GM12801 (cell line): ENCODE data around the gene CACNA1C.

Experiments used
- TF ChIP-seq, protein P1 (sequence below): IDR thresholded peaks from one replicate; pipeline ENCODE4 v1.5.1; 2011; ENCODE audit warnings: control low read depth; ENCODE audit not compliant: insufficient read length; ENCODE audit errors: extremely low read depth

Gene CACNA1C

GRCh38 chr12:2523844-2524243 is 471.1 kb downstream of the CACNA1C start:
- TF ChIP-seq, protein P1, sequence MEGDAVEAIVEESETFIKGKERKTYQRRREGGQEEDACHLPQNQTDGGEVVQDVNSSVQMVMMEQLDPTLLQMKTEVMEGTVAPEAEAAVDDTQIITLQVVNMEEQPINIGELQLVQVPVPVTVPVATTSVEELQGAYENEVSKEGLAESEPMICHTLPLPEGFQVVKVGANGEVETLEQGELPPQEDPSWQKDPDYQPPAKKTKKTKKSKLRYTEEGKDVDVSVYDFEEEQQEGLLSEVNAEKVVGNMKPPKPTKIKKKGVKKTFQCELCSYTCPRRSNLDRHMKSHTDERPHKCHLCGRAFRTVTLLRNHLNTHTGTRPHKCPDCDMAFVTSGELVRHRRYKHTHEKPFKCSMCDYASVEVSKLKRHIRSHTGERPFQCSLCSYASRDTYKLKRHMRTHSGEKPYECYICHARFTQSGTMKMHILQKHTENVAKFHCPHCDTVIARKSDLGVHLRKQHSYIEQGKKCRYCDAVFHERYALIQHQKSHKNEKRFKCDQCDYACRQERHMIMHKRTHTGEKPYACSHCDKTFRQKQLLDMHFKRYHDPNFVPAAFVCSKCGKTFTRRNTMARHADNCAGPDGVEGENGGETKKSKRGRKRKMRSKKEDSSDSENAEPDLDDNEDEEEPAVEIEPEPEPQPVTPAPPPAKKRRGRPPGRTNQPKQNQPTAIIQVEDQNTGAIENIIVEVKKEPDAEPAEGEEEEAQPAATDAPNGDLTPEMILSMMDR, result no peak

- TF ChIP-seq, protein P1, result no peak
Measured at GRCh38 chr12:2526371-2526770, 473.6 kb downstream of the CACNA1C start.

- TF ChIP-seq, protein P1, result no peak
Measured at GRCh38 chr12:2528001-2528400, 475.2 kb downstream of the CACNA1C start.

DNA sequence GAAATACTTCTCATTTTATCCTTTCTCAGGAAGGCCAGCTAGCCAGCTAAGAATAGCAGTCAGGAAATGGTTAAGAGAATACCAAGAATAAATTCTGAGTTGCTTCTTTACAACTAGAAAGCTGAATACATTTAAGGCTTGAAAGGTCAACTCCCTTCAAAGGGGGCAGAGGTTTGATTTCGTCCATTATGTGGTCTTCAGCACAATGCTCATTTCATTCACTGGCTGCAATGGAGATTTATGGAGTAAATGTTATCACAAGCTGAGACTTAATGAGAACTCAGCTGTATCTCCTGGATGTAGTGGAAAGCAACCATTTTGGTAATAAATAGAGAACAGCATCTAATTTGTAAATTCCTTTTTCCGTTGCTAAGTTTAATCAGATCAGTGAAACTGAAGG is 477.0 kb downstream of the CACNA1C start:
- TF ChIP-seq, protein P1, result no peak

DNA sequence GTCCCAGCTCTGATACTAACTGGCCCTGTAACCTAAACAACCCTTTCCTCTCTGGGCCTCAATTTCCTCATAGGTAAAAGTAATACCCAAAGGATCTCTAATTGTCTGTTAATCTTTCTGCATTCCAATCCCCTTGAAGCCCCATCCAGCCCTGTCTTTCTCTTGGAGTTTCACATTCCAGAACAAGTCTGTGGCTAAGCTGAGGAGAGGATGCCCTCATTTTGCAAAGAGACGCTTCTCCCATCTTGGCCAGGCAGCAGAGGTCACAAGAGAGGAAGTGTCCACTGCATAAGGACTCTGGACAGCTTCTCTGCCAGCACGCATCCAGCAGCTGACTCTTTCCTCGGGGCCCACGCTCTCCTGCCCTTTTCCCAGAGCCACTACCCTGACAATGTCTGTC is 478.6 kb downstream of the CACNA1C start:
- TF ChIP-seq, protein P1, result no peak

- TF ChIP-seq, protein P1, result no peak
Measured at GRCh38 chr12:2533036-2533435, 480.2 kb downstream of the CACNA1C start.

- TF ChIP-seq, protein P1, result no peak
Measured at GRCh38 chr12:2535583-2536204, 482.9 kb downstream of the CACNA1C start.
